ENCODE data around the gene CCND1.

GRCh38 chr11:69657911-69658625 lies 17.1 kb downstream of the CCND1 start:
- no peak for TF ChIP-seq POLR2A (IDR thresholded peaks at IDR 0.05)
- TF ChIP-seq, protein P1, sequence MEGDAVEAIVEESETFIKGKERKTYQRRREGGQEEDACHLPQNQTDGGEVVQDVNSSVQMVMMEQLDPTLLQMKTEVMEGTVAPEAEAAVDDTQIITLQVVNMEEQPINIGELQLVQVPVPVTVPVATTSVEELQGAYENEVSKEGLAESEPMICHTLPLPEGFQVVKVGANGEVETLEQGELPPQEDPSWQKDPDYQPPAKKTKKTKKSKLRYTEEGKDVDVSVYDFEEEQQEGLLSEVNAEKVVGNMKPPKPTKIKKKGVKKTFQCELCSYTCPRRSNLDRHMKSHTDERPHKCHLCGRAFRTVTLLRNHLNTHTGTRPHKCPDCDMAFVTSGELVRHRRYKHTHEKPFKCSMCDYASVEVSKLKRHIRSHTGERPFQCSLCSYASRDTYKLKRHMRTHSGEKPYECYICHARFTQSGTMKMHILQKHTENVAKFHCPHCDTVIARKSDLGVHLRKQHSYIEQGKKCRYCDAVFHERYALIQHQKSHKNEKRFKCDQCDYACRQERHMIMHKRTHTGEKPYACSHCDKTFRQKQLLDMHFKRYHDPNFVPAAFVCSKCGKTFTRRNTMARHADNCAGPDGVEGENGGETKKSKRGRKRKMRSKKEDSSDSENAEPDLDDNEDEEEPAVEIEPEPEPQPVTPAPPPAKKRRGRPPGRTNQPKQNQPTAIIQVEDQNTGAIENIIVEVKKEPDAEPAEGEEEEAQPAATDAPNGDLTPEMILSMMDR (IDR thresholded peaks at IDR 0.05 in 8 of 11, conservative IDR thresholded peaks at IDR 0.05 in 3 of 11): no peak
- peak in 2 of 3 donors; percentile 51 to 66 for TF ChIP-seq POLR2AphosphoS5 (IDR thresholded peaks at IDR 0.05)
